GM12864 (cell line): ENCODE measurements around the gene CEP85.
"Not testable (repeated sequence)": the region's sequence is repeated elsewhere in the genome, so short reads cannot be mapped to it uniquely, and the experiment has no call there.

Experiments used
- DNase-seq: peaks from one replicate; pipeline ENCODE4 v3.0.0-alpha.2; 2011; ENCODE audit warnings: low read depth
- H3K4me3 ChIP-seq: 2 replicates; pipeline ENCODE4 v1.5.1; 2011; ENCODE audit warnings: mild to moderate bottlenecking, low read depth, low read length, control low read depth
- CTCF ChIP-seq: IDR thresholded peaks from 2 replicates; pipeline ENCODE4 v1.5.1; 2011; ENCODE audit warnings: low read depth, mild to moderate bottlenecking, moderate library complexity, low read length, control low read depth, inconsistent platforms; ENCODE audit errors: missing control alignments

CEP85 gene

GRCh38 chr1:26221094-26221493, 12.9 kb upstream of the CEP85 start:
- H3K4me3 ChIP-seq = no peak overlapping the region

GRCh38 chr1:26224606-26225005, 9.4 kb upstream of the CEP85 start:
- TF ChIP-seq CTCF = no peak
- no peak for DNase-seq
- H3K4me3 ChIP-seq = no peak overlapping the region

More at GRCh38 chr1:26221094-26221493, 12.9 kb upstream of the CEP85 start:
- TF ChIP-seq CTCF = no peak
- DNase-seq = no peak

GRCh38 chr1:26225033-26225831, 8.8 kb upstream of the CEP85 start:
- no peak for TF ChIP-seq CTCF
- no peak for DNase-seq
- no peak overlapping the region for H3K4me3 ChIP-seq

- not testable (repeated sequence) for DNase-seq
Observed at GRCh38 chr1:26230682-26231081, 3.3 kb upstream of the CEP85 start.

GRCh38 chr1:26234644-26235370, 807 bp downstream of the CEP85 start:
- no peak for DNase-seq
- TF ChIP-seq CTCF = no peak
- H3K4me3 ChIP-seq = peak overlapping the region; percentile 80

More at GRCh38 chr1:26230682-26231081, 3.3 kb upstream of the CEP85 start:
- H3K4me3 ChIP-seq = not testable (repeated sequence)

GRCh38 chr1:26237230-26237966, 3.4 kb downstream of the CEP85 start:
- TF ChIP-seq CTCF = no peak
- no peak for DNase-seq
- no peak overlapping the region; the same call in 1 of the 2 replicates for H3K4me3 ChIP-seq

GRCh38 chr1:26239936-26240335, 5.9 kb downstream of the CEP85 start:
- no peak for DNase-seq
- H3K4me3 ChIP-seq = no peak overlapping the region
- no peak for TF ChIP-seq CTCF
